ENCODE data around the gene CDKN2C.

CDKN2C gene

DNA sequence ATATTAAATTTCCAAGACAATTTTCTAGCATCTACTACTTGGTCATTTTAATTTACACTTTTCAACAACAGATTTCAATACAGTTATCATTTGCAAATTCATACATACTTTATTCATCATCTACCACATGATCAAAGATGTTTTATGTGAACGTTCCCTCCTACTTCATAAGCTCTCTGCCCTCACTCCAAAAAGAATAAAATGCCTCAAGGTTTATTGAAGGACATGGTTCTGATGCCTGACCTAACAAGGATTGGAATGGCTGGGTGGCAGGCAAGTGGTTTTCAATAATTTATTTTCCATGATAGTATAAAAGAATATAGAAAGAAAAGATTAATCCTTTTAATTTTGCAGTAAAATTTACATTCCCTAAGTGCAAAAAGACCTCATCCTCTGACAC is 5.4 kb downstream of the CDKN2C start:
- H3K4me1 ChIP-seq (ENCODE audit: insufficient read depth, low read length), result no peaks in the 10 kb centered on the region
- no peaks in the 10 kb centered on the region for H3K9me3 ChIP-seq (ENCODE audit: low read length)
- H3K27ac ChIP-seq (ENCODE audit: low read depth, low read length), result no peak overlapping the region
- no peaks in the 10 kb centered on the region for H3K27me3 ChIP-seq (ENCODE audit: control insufficient read depth in 1 of 2, insufficient read depth in 2 of 2, low read length in 2 of 2)
- H3K9ac ChIP-seq (ENCODE audit: low read length), result no peak overlapping the region
- no peak overlapping the region for H3K4me3 ChIP-seq (ENCODE audit: low read depth in 1 of 2, low read length in 2 of 2)
- H3K36me3 ChIP-seq (ENCODE audit: insufficient read depth, low read length), result peaks cover 3% of the 10 kb centered on the region

DNA sequence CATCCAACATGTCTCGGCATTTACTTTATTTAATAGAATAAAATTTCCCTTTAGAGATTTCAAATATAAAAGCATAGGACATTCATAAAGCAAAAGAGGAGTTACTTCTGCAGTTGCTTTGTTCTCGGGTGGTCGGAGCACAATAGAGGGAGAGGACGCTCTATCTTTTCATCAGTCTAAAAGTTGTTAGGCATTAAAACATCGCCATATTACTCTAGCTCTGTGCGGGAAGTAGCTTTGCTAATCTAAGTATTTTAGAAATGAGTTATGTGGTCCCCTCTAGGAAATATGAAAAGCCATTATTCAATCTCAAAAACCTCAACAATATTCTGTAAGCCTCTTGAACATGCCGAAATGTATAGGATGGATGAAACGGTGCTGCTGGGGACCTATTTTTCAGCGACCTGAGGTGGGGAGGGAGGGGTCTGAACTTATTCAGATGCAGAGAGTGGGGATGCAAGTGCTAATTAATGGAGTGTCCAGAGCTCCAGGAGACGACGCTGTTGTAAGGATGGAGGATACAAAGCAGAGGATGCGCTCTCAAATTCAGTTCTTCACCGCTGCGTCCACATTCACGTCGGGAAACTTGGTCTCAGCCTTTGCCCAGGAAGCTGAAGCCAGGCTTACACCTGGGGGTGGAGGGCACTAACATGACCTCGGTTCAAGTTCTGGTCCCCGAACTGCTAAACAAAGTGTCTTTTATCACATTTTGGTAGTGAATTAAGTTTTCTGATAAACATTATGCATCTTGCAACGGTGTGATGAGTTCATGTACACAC is 6.3 kb downstream of the CDKN2C start:
- peak overlapping the region; percentile 83 for H3K27ac ChIP-seq (ENCODE audit: low read depth, low read length)
- peak overlapping the region; percentile 64 to 94 for H3K4me3 ChIP-seq (ENCODE audit: low read depth in 1 of 2, low read length in 2 of 2)
- H3K9me3 ChIP-seq (ENCODE audit: low read length), result no peaks in the 10 kb centered on the region
- peak overlapping the region; percentile 21 for H3K9ac ChIP-seq (ENCODE audit: low read length)
- no peaks in the 10 kb centered on the region for H3K4me1 ChIP-seq (ENCODE audit: insufficient read depth, low read length)
- H3K36me3 ChIP-seq (ENCODE audit: insufficient read depth, low read length), result peaks cover 3% of the 10 kb centered on the region
- H3K27me3 ChIP-seq (ENCODE audit: control insufficient read depth in 1 of 2, insufficient read depth in 2 of 2, low read length in 2 of 2), result no peaks in the 10 kb centered on the region

DNA sequence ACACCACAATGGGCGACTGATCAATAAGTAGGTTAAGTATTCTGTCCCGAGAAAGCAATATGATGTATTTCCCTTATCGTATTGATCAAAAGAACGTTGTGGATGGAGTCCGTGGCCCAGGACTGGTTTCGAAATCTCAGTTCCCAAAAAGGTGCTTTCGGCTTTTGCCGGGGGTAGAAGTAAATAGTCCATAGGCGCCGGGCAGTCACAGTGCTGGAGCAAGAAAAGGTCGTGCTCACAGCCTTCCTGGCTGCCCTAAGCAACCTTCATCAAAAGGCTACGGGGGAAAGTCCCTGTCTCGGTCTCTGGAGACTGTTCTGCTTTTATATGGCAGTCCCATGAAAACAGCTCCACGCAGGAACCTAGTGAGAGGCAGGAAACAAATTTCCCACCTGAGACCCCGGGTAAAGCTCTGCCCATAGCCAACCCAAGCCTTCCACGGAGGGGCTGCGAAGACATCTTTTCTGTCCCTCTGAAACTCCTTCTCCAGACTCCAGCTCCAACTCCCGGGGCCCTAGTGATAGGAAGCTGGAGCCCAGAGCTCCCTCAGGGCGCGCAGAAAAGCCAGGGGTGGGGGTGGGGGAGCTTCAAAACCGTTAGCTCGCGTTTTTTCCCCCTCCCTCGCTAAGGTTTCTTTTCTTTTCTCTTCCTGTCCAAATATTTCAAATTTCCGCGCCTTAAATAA is 7.0 kb downstream of the CDKN2C start:
- Histone ChIP-seq H3K36me3 (ENCODE audit: insufficient read depth, low read length) (peaks cover 3% of the 10 kb centered on the region), H3K27ac (ENCODE audit: low read depth, low read length) (peak overlapping the region; percentile 83), H3K27me3 (ENCODE audit: control insufficient read depth in 1 of 2, insufficient read depth in 2 of 2, low read length in 2 of 2) (no peaks in the 10 kb centered on the region), H3K9me3 (ENCODE audit: low read length) (no peaks in the 10 kb centered on the region), H3K9ac (ENCODE audit: low read length) (peak overlapping the region; percentile 21), H3K4me1 (ENCODE audit: insufficient read depth, low read length) (no peaks in the 10 kb centered on the region), H3K4me3 (ENCODE audit: low read depth in 1 of 2, low read length in 2 of 2) (peak overlapping the region; percentile 64 to 94)

DNA sequence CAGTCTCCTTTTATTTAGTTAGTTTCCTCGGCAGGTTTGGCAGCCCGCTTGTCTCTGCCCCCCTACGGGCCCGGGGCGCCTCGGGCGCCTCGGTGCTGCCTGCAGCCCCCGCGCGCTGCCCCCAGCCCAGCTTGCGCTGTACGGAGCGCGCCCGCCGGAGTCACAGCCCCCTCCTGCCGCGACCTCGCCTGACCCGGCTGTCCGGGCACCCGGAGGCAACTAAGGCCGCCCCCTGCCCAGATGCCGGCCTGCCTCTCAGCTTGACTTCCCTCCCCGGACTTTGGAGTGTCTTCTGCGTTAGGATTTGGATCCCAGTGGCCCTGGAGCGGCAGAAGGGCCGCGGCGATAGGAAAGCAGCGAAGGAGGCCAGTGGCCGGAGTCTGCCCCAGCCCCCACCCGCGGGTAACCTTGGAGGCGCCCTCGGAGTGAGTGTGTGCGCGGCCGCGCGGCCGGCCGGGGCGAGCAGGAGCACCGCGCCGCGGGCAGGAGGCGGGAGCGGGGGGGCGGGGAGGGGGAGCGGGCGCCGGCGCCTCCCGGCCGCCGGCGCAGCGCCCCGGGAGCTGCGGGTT is 7.6 kb downstream of the CDKN2C start:
- no peaks in the 10 kb centered on the region for H3K27me3 ChIP-seq (ENCODE audit: control insufficient read depth in 1 of 2, insufficient read depth in 2 of 2, low read length in 2 of 2)
- peak overlapping the region; percentile 21 for H3K9ac ChIP-seq (ENCODE audit: low read length)
- H3K36me3 ChIP-seq (ENCODE audit: insufficient read depth, low read length), result peaks cover 3% of the 10 kb centered on the region
- H3K4me3 ChIP-seq (ENCODE audit: low read depth in 1 of 2, low read length in 2 of 2), result peak overlapping the region; percentile 64 to 94
- H3K4me1 ChIP-seq (ENCODE audit: insufficient read depth, low read length), result no peaks in the 10 kb centered on the region
- peak overlapping the region; percentile 83 for H3K27ac ChIP-seq (ENCODE audit: low read depth, low read length)
- no peaks in the 10 kb centered on the region for H3K9me3 ChIP-seq (ENCODE audit: low read length)

DNA sequence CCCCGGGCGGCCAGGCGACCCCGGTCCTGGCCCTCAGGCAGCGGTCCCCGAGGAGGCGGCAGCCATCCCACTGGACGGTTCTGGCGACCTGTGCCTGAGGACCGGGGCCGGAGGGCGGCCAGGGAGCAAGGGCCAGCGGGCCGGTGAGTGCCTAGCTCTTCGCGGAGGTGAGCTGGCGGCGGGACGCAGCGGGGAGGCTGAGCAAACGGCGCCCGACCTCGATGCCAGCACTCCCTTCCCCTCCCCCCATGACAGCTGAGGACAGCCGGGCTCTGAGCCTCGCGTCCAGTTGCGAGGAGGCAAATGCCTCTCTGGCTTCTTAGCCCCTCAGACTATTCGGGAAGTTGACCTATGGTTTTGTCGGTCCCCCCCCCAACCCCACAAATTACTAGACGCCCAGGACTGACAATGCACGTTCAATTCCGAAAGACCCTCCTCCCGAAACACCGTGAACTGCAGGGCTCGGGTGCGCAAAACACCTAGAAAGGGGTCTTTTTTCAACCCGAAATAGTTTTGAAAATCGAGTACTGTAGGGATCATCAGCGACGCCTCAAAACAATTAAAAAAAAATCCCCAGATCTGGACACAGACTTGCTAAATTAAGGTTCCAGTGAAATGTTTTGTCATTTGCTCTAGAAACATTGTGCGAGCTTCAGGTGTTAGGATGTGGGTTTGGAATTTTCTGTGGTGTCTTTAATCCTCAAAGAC is 8.3 kb downstream of the CDKN2C start:
- H3K27ac ChIP-seq (ENCODE audit: low read depth, low read length), result peak overlapping the region; percentile 89
- H3K4me3 ChIP-seq (ENCODE audit: low read depth in 1 of 2, low read length in 2 of 2), result peak overlapping the region; percentile 85 to 94
- H3K9me3 ChIP-seq (ENCODE audit: low read length), result no peaks in the 10 kb centered on the region
- H3K36me3 ChIP-seq (ENCODE audit: insufficient read depth, low read length), result peaks cover 3% of the 10 kb centered on the region
- peak overlapping the region; percentile 75 for H3K9ac ChIP-seq (ENCODE audit: low read length)
- no peaks in the 10 kb centered on the region for H3K27me3 ChIP-seq (ENCODE audit: control insufficient read depth in 1 of 2, insufficient read depth in 2 of 2, low read length in 2 of 2)
- H3K4me1 ChIP-seq (ENCODE audit: insufficient read depth, low read length), result no peaks in the 10 kb centered on the region

DNA sequence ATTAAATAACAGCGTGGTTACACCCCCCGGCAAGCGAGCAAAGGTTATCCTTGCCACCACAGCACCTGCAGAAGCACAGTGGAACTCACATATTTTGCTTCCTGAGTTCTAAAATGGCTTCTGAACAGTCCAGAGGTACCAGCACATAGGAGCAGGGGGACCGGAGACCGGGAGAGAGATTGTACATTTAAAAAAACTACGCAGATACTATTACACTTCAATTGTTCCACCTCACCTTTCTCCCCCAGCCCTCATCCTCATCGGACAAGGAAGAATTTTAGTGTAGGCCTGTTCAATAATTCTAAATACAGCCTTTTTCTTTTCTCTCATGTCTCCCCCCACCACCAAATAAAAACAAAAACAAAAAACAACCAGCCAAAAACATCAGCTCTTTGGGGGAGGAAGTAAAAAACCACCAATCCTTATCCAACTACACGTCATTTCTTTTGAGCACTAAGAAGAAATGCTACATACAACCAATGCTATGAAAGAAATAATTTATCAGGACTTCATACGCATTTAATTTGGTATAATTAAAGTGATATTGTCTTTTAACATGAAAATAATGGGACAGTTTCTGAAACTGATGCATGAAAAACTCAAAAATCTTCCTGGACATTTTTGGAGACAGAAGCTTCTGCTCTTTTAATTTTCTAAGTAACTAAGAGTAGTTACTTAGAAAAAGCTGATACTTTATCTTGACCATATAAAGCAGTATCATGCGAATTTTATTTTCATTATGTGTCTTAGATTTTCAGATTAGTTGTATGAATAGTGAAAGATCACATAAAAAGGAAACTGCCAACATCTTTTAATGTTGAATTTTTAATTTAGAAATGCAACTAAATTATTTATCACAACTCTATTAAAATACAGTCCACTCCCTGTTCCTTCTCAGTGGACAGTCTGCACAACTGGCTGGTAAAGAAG is 9.1 kb downstream of the CDKN2C start:
- H3K4me1 ChIP-seq (ENCODE audit: insufficient read depth, low read length), result no peaks in the 10 kb centered on the region
- no peaks in the 10 kb centered on the region for H3K36me3 ChIP-seq (ENCODE audit: insufficient read depth, low read length)
- peak overlapping the region; percentile 85 to 94 for H3K4me3 ChIP-seq (ENCODE audit: low read depth in 1 of 2, low read length in 2 of 2)
- no peaks in the 10 kb centered on the region for H3K9me3 ChIP-seq (ENCODE audit: low read length)
- H3K27me3 ChIP-seq (ENCODE audit: control insufficient read depth in 1 of 2, insufficient read depth in 2 of 2, low read length in 2 of 2), result no peaks in the 10 kb centered on the region
- H3K27ac ChIP-seq (ENCODE audit: low read depth, low read length), result peak overlapping the region; percentile 89
- H3K9ac ChIP-seq (ENCODE audit: low read length), result peak overlapping the region; percentile 75

DNA sequence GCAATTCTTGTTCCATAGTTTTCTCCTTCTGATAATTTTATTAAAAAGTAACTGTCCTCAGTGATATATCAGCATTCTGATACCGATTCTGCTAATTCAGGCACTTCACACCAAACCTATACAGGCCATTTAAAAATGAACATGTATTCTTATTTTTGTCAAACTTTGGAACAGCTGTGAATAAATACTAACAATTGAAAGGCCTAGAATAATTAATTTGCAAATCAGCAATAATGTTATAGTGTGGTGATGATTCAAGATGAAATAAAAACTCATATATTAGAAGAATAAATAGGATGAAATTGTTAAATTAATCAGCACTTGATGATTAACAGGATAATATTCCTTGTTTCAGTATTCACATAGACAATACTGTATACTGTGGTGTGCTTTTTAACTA is 9.9 kb downstream of the CDKN2C start:
- Histone ChIP-seq H3K9me3 (ENCODE audit: low read length) (no peaks in the 10 kb centered on the region), H3K4me1 (ENCODE audit: insufficient read depth, low read length) (no peaks in the 10 kb centered on the region), H3K27me3 (ENCODE audit: control insufficient read depth in 1 of 2, insufficient read depth in 2 of 2, low read length in 2 of 2) (no peaks in the 10 kb centered on the region), H3K9ac (ENCODE audit: low read length) (peak overlapping the region; percentile 75), H3K27ac (ENCODE audit: low read depth, low read length) (peak overlapping the region; percentile 19), H3K36me3 (ENCODE audit: insufficient read depth, low read length) (no peaks in the 10 kb centered on the region), H3K4me3 (ENCODE audit: low read depth in 1 of 2, low read length in 2 of 2) (no peak overlapping the region)

DNA sequence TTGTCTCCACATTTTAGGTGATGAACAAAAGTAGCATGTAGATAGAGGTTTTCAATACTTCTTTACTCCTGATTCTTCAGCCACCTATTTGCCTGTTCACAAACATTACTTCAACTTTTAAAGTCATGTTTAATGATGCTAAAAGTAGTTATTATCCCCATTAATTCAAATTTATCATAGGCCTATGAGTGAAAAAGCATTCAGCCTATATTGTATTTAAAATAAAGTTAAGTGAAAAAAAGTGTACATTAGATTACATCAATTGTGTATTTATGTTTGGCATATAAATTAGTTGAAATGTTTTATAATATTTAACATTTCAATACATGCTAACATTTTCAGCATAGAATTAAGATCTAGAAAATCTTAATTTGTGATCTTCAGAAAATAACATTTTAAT is 10.5 kb downstream of the CDKN2C start:
- H3K9me3 ChIP-seq (ENCODE audit: low read length), result no peaks in the 10 kb centered on the region
- no peak overlapping the region for H3K9ac ChIP-seq (ENCODE audit: low read length)
- H3K4me1 ChIP-seq (ENCODE audit: insufficient read depth, low read length), result no peaks in the 10 kb centered on the region
- H3K36me3 ChIP-seq (ENCODE audit: insufficient read depth, low read length), result no peaks in the 10 kb centered on the region
- no peak overlapping the region for H3K27ac ChIP-seq (ENCODE audit: low read depth, low read length)
- no peak overlapping the region for H3K4me3 ChIP-seq (ENCODE audit: low read depth in 1 of 2, low read length in 2 of 2)
- no peaks in the 10 kb centered on the region for H3K27me3 ChIP-seq (ENCODE audit: control insufficient read depth in 1 of 2, insufficient read depth in 2 of 2, low read length in 2 of 2)

DNA sequence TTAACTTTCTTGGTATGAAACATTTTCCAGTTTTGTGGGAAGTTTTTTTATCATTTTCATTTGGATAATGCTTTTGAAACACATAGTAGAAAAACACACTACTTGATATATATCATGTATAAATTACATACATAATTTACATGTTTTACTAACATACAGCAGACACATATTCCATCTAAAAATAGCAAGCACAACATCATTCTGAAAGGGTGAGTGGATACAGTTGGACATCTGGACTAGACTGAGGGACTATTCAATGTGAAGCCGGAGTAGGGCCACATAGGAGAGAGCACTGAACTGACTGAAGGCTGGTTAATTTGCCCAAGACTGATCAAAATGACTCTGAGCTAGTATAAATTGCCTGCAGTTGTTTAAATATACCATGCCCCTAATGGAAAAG is 11.7 kb downstream of the CDKN2C start:
- H3K27me3 ChIP-seq (ENCODE audit: control insufficient read depth in 1 of 2, insufficient read depth in 2 of 2, low read length in 2 of 2), result no peaks in the 10 kb centered on the region
- no peaks in the 10 kb centered on the region for H3K36me3 ChIP-seq (ENCODE audit: insufficient read depth, low read length)
- H3K4me1 ChIP-seq (ENCODE audit: insufficient read depth, low read length), result no peaks in the 10 kb centered on the region
- H3K27ac ChIP-seq (ENCODE audit: low read depth, low read length), result peak overlapping the region; percentile 63
- peak overlapping the region in 1 of 2 donors; percentile 31 for H3K4me3 ChIP-seq (ENCODE audit: low read depth in 1 of 2, low read length in 2 of 2)
- H3K9ac ChIP-seq (ENCODE audit: low read length), result no peak overlapping the region
- no peaks in the 10 kb centered on the region for H3K9me3 ChIP-seq (ENCODE audit: low read length)

DNA sequence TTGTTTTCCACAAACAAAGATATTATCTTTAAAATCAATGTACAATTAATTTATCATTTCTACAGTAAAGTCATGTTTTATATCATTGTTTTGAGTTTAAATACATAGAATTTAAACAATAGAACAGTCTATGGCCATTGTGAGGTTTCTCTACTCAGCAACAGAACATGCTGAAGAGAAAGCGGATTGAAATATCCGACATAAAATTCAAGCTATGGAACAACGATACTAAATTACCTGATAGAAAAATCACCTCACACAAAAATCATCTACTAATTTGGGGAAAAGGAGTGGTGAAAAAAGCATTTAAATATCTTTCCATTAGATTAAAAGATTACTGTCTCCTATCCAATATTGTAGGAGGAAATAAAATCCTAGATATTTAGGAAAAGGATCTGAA is 12.6 kb downstream of the CDKN2C start:
- no peak overlapping the region for H3K9ac ChIP-seq (ENCODE audit: low read length)
- H3K27ac ChIP-seq (ENCODE audit: low read depth, low read length), result peak overlapping the region; percentile 13
- H3K4me3 ChIP-seq (ENCODE audit: low read depth in 1 of 2, low read length in 2 of 2), result no peak overlapping the region
- no peaks in the 10 kb centered on the region for H3K4me1 ChIP-seq (ENCODE audit: insufficient read depth, low read length)
- H3K9me3 ChIP-seq (ENCODE audit: low read length), result no peaks in the 10 kb centered on the region
- no peaks in the 10 kb centered on the region for H3K36me3 ChIP-seq (ENCODE audit: insufficient read depth, low read length)
- H3K27me3 ChIP-seq (ENCODE audit: control insufficient read depth in 1 of 2, insufficient read depth in 2 of 2, low read length in 2 of 2), result no peaks in the 10 kb centered on the region
